HepG2 (cell line): ENCODE data around the gene TM9SF4. TPM values are rescaled to one million over a fixed set of nuclear protein-coding genes. Genes with fewer than 3 reads are reported as not detected.
A peak's percentile ranks its signal among the peaks of the same experiment; 100 is the strongest.

Experiments
- BRD4 ChIP-seq: sonication (generic); formaldehyde crosslinking; IDR thresholded peaks from 2 replicates; pipeline ENCODE4 v1.4.0; 2020; ENCODE audit warnings: missing genetic modification reagents
- CAMTA2 ChIP-seq: sonication (generic); formaldehyde crosslinking; IDR thresholded peaks from 2 replicates; pipeline ENCODE4 v1.4.0; 2020; ENCODE audit warnings: mild to moderate bottlenecking, missing genetic modification reagents, borderline replicate concordance
- HIVEP1 ChIP-seq: sonication (generic); formaldehyde crosslinking; IDR thresholded peaks from 2 replicates; pipeline ENCODE4 v1.4.0; 2020; ENCODE audit warnings: mild to moderate bottlenecking, missing genetic modification reagents
- ISL2 ChIP-seq: sonication (generic); formaldehyde crosslinking; IDR thresholded peaks from 2 replicates; pipeline ENCODE4 v1.5.0; 2020; ENCODE audit warnings: missing genetic modification reagents
- SCMH1 ChIP-seq: sonication (generic); formaldehyde crosslinking; IDR thresholded peaks from 2 replicates; pipeline ENCODE4 v1.9.0; 2021; ENCODE audit warnings: missing genetic modification reagents, mild to moderate bottlenecking, borderline replicate concordance
- XRCC5 ChIP-seq: fragments of 200-400 bp; formaldehyde crosslinking; optimal IDR thresholded peaks from 2 replicates; pipeline ENCODE3; 2017; ENCODE audit warnings: mild to moderate bottlenecking, low read length
- ZNF441 ChIP-seq: sonication (generic); formaldehyde crosslinking; IDR thresholded peaks from 2 replicates; pipeline ENCODE4 v1.7.0; 2021; ENCODE audit warnings: missing genetic modification reagents, borderline replicate concordance
- ZNF530 ChIP-seq: sonication (generic); formaldehyde crosslinking; IDR thresholded peaks from 2 replicates; pipeline ENCODE4 v1.5.0; 2020; ENCODE audit warnings: low read depth, mild to moderate bottlenecking, missing genetic modification reagents
- ZNF605 ChIP-seq: sonication (generic); formaldehyde crosslinking; IDR thresholded peaks from 2 replicates; pipeline ENCODE4 v1.8.0; 2022; ENCODE audit warnings: mild to moderate bottlenecking, missing genetic modification reagents
- ZNF747 ChIP-seq: sonication (generic); formaldehyde crosslinking; IDR thresholded peaks from 2 replicates; pipeline ENCODE4 v1.8.1; 2023; ENCODE audit warnings: missing genetic modification reagents, mild to moderate bottlenecking, borderline replicate concordance
- polyA plus RNA-seq, 8 experiments: library from polyadenylated mRNA; depleted of rRNA in 3 of 8; stranded (reverse) in 7 of 8; unstranded in 1 of 8; fragments of >200 nt; fragmentation: Illumina TruSeq in 4 of 8; extraction: Trizol in 4 of 8; gene quantifications; 2 replicates each; pipeline versions ENCODE4 v1.2.1 to v1.2.3, GENCODE V29; 2011 to 2016; ENCODE audit warnings: low read depth in 4 of 8, missing spikeins in 1 of 8, mixed read lengths in 1 of 8; ENCODE audit not compliant: insufficient read depth in 1 of 8
- total RNA-seq, 5 experiments: library from RNA; depleted of rRNA; stranded (reverse); fragments of >200 nt; fragmentation: Illumina TruSeq; extraction: Trizol; gene quantifications; 2 replicates each; pipeline ENCODE4 v1.2.3, GENCODE V29; 2016; ENCODE audit warnings: low read depth in 1 of 5
- TF ChIP-seq, protein P1 (sequence below): sonication (generic); formaldehyde crosslinking; IDR thresholded peaks from 2 replicates; pipeline ENCODE4 v1.4.0; 2020; ENCODE audit warnings: mild to moderate bottlenecking, missing genetic modification reagents
- TF ChIP-seq, protein P2 (sequence below): sonication (generic); formaldehyde crosslinking; IDR thresholded peaks from 2 replicates; pipeline ENCODE4 v1.8.1; 2023; ENCODE audit warnings: missing genetic modification reagents, inconsistent platforms, borderline replicate concordance
- TF ChIP-seq, protein P3 (sequence below): sonication (generic); formaldehyde crosslinking; IDR thresholded peaks from 2 replicates; pipeline ENCODE4 v1.8.0; 2022; ENCODE audit warnings: missing genetic modification reagents, mild to moderate bottlenecking, inconsistent platforms, borderline replicate concordance
- TF ChIP-seq, protein P4 (sequence below): IDR thresholded peaks from 2 replicates; pipeline ENCODE4 v1.6.1; 2016; ENCODE audit warnings: low read depth
- TF ChIP-seq, protein P5 (sequence below): sonication (generic); formaldehyde crosslinking; conservative IDR thresholded peaks from 2 replicates; pipeline ENCODE4 v1.4.0; 2020; ENCODE audit warnings: missing genetic modification reagents
- TF ChIP-seq, protein P6 (sequence below): sonication (generic); formaldehyde crosslinking; IDR thresholded peaks from 2 replicates; pipeline ENCODE4 v1.8.1; 2023; ENCODE audit warnings: mild to moderate bottlenecking, moderate library complexity, missing genetic modification reagents

Gene TM9SF4
- total and polyA plus RNA-seq, 2 of the 13 experiments (the other 11 are each of a cell fraction or from before 2014, with no cell fraction given), result 53.5 to 171 TPM

DNA sequence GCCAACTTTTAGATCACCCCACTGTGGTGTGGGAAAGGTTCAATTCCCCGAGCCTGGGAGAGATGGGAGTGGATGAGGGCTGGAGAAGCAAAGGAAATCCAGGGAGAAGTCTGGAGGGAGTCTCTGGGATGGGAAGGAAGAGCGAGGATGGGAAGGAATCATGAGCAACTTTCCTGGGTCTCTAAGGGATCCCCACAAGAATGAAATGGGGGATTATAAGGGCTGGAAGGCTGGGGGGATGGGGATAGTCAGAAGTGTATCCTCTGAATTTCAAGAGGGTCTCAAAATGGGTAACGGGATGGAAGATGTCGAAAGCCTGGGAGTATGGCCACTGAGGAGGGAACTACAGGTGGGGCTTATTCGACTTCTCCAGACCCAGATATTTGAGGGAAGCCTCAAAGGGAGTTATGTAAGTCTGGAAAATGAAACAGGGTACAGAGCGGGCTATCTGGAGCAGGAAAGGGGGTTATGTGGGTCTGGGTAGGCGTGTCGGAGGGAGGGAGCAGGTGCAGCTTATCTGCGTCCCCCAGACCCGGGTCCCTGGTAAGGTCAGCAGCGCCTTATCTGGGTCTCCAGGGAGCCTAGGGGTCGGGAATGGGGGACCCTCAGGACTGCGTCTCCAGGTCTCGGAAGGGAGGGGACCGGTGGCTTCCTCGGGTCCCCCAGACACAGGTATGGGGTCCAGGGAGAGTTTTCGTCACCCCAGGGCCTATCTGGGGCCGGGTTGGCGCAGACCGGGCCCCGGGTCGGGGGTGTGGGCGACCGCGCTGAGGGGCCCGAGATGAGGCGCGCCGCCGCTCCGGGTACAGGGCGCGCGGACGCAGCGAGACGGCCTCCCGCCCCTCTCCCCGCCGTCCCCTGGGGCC, 97.5 kb downstream of the TM9SF4 start (continued):
- TF ChIP-seq, protein P1, sequence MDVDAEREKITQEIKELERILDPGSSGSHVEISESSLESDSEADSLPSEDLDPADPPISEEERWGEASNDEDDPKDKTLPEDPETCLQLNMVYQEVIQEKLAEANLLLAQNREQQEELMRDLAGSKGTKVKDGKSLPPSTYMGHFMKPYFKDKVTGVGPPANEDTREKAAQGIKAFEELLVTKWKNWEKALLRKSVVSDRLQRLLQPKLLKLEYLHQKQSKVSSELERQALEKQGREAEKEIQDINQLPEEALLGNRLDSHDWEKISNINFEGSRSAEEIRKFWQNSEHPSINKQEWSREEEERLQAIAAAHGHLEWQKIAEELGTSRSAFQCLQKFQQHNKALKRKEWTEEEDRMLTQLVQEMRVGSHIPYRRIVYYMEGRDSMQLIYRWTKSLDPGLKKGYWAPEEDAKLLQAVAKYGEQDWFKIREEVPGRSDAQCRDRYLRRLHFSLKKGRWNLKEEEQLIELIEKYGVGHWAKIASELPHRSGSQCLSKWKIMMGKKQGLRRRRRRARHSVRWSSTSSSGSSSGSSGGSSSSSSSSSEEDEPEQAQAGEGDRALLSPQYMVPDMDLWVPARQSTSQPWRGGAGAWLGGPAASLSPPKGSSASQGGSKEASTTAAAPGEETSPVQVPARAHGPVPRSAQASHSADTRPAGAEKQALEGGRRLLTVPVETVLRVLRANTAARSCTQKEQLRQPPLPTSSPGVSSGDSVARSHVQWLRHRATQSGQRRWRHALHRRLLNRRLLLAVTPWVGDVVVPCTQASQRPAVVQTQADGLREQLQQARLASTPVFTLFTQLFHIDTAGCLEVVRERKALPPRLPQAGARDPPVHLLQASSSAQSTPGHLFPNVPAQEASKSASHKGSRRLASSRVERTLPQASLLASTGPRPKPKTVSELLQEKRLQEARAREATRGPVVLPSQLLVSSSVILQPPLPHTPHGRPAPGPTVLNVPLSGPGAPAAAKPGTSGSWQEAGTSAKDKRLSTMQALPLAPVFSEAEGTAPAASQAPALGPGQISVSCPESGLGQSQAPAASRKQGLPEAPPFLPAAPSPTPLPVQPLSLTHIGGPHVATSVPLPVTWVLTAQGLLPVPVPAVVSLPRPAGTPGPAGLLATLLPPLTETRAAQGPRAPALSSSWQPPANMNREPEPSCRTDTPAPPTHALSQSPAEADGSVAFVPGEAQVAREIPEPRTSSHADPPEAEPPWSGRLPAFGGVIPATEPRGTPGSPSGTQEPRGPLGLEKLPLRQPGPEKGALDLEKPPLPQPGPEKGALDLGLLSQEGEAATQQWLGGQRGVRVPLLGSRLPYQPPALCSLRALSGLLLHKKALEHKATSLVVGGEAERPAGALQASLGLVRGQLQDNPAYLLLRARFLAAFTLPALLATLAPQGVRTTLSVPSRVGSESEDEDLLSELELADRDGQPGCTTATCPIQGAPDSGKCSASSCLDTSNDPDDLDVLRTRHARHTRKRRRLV, result no peak
- TF ChIP-seq ZNF441 (CRISPR knock-in tag) (no peak), XRCC5 (peak; percentile 2), HIVEP1 (CRISPR knock-in tag) (no peak), ZNF605 (0 out of 2 replicates have a peak, but pooled peaks have one; percentile 20), CAMTA2 (CRISPR knock-in tag) (peak; percentile 34; the same call in 1 of the 2 replicates), ISL2 (CRISPR knock-in tag) (no peak; the same call in 1 of the 2 replicates), SCMH1 (CRISPR knock-in tag) (no peak), BRD4 (CRISPR knock-in tag) (no peak), ZNF530 (CRISPR knock-in tag) (0 out of 2 replicates have a peak, but pooled peaks have one; percentile 12), ZNF747 (CRISPR knock-in tag) (peak; percentile 57; the same call in 1 of the 2 replicates)
- TF ChIP-seq, protein P2, sequence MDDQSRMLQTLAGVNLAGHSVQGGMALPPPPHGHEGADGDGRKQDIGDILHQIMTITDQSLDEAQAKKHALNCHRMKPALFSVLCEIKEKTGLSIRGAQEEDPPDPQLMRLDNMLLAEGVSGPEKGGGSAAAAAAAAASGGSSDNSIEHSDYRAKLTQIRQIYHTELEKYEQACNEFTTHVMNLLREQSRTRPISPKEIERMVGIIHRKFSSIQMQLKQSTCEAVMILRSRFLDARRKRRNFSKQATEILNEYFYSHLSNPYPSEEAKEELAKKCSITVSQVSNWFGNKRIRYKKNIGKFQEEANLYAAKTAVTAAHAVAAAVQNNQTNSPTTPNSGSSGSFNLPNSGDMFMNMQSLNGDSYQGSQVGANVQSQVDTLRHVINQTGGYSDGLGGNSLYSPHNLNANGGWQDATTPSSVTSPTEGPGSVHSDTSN (CRISPR knock-in tag), result peak; percentile 66; the same call in 1 of the 2 replicates
- TF ChIP-seq, protein P3, sequence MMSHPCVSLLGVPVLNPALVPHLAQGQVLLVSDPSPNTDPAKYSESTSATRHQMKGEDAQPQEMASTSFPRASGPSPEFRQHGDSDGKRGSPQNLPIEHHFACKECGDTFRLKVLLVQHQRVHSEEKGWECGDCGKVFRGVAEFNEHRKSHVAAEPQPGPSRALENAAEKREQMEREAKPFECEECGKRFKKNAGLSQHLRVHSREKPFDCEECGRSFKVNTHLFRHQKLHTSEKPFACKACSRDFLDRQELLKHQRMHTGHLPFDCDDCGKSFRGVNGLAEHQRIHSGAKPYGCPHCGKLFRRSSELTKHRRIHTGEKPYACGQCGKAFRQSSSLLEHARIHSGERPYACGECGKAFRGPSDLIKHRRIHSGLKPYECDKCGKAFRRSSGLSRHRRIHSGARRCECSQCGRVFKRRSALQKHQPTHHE, result peak; percentile 11; the same call in 1 of the 2 replicates
- TF ChIP-seq, protein P4, sequence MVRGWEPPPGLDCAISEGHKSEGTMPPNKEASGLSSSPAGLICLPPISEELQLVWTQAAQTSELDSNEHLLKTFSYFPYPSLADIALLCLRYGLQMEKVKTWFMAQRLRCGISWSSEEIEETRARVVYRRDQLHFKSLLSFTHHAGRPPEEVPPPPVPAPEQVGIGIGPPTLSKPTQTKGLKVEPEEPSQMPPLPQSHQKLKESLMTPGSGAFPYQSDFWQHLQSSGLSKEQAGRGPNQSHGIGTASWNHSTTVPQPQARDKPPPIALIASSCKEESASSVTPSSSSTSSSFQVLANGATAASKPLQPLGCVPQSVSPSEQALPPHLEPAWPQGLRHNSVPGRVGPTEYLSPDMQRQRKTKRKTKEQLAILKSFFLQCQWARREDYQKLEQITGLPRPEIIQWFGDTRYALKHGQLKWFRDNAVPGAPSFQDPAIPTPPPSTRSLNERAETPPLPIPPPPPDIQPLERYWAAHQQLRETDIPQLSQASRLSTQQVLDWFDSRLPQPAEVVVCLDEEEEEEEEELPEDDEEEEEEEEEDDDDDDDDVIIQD, result 0 out of 2 replicates have a peak, but pooled peaks have one; percentile 2
- TF ChIP-seq, protein P5, sequence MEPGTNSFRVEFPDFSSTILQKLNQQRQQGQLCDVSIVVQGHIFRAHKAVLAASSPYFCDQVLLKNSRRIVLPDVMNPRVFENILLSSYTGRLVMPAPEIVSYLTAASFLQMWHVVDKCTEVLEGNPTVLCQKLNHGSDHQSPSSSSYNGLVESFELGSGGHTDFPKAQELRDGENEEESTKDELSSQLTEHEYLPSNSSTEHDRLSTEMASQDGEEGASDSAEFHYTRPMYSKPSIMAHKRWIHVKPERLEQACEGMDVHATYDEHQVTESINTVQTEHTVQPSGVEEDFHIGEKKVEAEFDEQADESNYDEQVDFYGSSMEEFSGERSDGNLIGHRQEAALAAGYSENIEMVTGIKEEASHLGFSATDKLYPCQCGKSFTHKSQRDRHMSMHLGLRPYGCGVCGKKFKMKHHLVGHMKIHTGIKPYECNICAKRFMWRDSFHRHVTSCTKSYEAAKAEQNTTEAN (CRISPR knock-in tag), result no peak
- TF ChIP-seq, protein P6, sequence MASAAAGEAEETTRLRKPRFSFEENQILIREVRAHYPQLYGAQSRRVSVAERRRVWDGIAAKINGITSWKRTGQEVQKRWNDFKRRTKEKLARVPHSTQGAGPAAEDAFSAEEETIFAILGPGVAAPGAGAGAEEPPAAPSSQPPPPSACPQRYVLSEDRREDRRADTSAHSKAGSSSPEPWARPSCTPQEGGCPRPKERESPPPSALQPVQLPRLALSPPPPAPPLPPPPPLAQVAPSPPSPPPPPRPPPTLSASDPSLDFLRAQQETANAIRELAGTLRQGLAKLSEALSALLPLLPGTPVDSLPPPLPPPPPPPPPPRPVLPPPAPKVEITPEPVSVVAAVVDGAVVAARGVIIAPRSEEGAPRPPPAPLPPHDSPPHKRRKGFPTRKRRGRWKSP (CRISPR knock-in tag), result peak; percentile 5; the same call in 1 of the 2 replicates
